T-helper 1 cell (primary cell): ENCODE measurements around the gene FBXL7.

ENCODE experiments used
- DNase-seq, 5 donors: peaks; one replicate each; pipeline ENCODE4 v3.0.0-alpha.2; 2012 to 2020
- total RNA-seq, 4 donors: gene quantifications; one replicate each; lab custom pipeline; 2026; lab: John Stamatoyannopoulos, UW

FBXL7 gene
- total RNA-seq: 0 reads per million in 4 donors

DNA sequence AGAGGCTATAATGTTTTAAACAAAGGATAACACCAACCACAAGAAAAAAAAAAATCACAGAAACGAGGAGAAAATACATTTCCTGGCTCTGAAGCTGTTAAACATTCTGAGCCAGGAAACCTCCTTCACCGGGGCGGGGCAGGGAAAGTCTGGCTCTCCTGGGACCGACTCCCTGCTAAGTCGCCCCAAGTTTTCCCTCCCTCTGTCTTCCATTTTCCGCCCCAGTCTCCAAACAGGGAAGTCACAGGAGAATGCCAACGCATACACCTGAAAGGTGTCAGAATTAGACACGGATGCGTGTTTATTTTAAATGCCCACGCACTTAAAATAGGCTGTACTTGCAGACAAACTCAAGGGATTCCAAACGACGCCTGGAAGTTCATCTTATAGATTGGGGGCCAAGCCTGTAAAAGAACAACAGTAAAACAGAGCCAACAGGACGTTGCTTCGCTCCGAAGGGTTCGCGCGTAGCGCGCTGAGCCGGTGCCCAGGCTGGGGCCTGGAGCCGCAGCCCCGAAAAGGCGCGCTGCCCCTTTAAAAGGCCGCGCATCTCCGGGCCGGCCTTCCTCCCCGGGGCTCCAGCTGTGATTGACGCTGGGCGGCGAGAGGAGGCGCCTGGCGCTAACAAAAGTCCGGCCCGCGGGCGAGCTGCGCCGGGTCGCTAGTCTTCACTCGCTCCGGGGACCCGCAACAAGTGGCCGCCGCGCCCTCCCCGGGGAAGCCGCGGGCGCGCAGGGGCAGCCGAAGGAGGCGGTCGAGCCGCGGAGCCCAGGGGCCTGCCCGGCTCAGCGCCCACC lies at the start of gene FBXL7:
TSS of gene FBXL7 (plus strand) at position 653 of the 797 bp plus-strand sequence.
- DNase-seq: no peak

- no peak for DNase-seq
Measured at GRCh38 chr5:15450473-15450872, 49.5 kb upstream of the FBXL7 start.

DNA sequence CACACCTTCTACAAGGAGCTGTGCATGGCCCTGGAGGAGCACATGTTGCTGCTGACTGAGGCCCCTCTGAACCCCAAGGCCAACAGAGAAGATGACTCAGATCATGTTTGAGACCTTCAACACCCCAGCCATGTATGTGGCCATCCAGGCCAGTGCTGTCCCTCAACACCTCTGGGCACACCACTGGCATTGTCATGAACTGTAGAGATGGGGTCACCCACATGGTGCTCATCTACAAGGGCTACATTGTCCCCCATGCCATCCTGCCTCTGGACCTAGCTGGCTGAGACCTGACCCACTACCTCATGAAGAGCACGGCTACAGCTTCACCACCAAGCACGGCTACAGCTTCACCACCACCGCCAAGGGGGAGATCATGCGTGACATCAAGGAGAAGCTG lies 49.0 kb upstream of the FBXL7 start:
- DNase-seq: no peak

DNA sequence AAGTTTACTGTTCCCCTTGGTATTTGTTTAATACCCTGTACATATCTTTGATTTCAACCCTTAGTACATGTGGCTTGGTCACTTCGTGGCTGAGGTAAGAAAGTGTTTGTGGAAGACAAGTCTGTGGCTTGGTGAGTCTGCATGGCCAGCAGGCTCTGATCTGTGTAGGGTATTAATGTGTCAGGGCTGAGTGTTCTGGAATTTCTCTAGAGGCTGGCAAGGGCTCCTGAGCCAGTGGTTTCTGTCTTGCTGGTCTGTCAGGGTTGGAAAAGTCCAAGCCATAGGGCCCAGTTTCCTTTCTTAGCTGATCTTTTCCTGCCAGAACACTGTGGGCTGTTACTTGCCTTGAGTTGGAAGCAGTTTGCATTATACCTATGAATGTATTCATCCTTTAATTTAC lies 48.0 kb upstream of the FBXL7 start:
- no peak for DNase-seq

DNA sequence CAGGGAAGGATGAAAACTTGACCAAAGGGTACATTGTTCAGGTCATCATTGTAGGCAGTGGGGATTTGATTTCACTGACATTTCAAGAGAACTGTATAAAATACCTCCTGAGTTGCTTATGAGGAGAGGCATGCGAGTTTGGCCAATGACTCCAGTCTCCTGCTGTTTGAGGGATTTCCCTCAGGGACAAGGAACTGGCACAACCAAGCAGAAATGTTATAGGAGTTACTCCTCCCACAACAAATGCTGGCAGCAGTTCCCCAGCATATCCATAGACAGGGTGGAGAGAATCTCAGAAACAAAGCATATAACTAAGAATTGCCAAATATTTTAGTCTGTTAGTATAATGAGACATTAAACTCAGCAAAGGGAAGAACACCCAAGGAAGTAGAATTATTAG lies 47.2 kb upstream of the FBXL7 start:
- DNase-seq: no peak

- no peak for DNase-seq
Measured at GRCh38 chr5:15459200-15459599, 40.8 kb upstream of the FBXL7 start.

DNA sequence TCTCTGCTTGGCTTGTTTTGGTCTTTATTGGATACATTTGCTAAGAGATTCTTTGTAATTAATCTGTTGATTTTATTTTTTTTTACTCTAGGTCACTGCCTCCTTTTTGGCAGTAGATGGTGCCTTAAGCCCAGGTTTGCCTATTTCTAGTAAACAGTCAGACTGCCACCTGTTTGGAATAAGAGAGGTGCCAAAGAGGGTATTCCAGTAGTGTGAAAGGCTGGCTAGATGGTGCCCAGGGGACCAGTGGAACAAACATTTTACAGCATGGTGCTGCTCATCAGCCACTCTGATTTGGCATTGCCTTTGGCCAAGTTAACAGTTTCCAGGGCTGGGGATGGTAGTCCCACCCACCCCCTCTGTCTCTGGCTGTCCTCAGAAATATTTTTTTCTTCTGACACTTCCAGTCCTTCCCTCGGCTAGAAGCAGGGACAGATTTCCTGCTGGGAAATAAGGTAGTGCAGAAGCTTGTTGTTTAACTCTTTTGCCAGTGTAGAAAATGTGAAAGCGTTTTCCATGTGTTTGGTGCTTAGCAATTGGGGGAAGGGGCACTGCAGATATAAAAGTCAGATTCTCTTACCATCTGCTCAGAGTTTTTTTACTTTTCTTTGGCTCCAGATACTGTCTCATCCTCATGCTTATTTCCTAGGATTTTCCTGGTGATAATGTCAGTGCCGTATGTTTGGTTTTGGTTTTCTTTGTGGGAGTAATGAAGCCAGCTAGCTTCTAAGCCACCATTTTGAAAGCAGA lies 36.6 kb upstream of the FBXL7 start:
- DNase-seq: no peak

GRCh38 chr5:15472116-15472515 lies 27.9 kb upstream of the FBXL7 start:
- DNase-seq: no peak

GRCh38 chr5:15474143-15474719 lies 25.7 kb upstream of the FBXL7 start:
- no peak for DNase-seq

- no peak for DNase-seq
Measured at GRCh38 chr5:15475367-15475766, 24.6 kb upstream of the FBXL7 start.

GRCh38 chr5:15476977-15477376 lies 23.0 kb upstream of the FBXL7 start:
- DNase-seq: no peak

DNA sequence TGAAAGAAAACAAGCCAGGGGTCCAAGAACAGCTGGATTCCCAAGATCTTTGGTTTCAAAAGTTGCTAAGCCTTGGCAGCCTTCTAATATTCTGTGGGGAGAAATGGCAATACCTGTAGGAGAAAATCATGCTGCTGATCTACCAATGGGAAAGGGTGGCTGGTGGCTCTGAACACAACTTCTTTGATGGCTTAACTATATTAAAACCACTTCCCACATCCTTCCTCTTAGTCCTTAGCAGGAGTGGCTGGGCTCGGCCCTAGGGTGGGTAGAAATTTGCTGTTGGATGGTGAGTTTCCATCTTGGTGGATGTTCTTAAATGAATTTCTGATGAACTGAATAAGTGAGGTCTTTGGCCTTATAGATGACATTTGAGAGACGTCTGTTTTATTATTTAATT lies 19.5 kb upstream of the FBXL7 start:
- no peak for DNase-seq

- DNase-seq: no peak
Measured at GRCh38 chr5:15483351-15484097, 16.5 kb upstream of the FBXL7 start.

GRCh38 chr5:15487228-15487627 lies 12.8 kb upstream of the FBXL7 start:
- no peak for DNase-seq

GRCh38 chr5:15489571-15490235 lies 10.3 kb upstream of the FBXL7 start:
- no peak for DNase-seq

GRCh38 chr5:15492545-15492944 lies 7.4 kb upstream of the FBXL7 start:
- no peak for DNase-seq

GRCh38 chr5:15493501-15493900 lies 6.5 kb upstream of the FBXL7 start:
- no peak for DNase-seq

DNA sequence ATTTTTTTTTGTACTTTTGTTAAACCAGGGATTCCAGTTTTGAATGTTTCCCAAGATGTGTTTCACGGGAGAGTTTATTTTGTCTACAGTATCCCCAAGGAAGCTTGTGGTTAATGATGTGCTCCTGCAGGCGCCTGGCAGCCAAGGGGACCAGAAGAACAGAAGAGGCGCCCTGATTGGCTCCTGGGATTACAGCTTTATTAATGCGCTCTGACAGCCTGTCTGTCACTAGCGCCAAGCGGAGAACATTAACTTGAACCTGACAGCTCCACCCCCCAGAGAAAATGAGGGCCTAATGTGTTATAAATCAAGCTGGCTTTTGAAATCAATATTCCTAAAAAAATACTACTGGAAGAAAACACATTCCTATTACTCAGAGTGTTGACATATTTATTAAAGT lies 5.0 kb upstream of the FBXL7 start:
- DNase-seq: no peak

DNA sequence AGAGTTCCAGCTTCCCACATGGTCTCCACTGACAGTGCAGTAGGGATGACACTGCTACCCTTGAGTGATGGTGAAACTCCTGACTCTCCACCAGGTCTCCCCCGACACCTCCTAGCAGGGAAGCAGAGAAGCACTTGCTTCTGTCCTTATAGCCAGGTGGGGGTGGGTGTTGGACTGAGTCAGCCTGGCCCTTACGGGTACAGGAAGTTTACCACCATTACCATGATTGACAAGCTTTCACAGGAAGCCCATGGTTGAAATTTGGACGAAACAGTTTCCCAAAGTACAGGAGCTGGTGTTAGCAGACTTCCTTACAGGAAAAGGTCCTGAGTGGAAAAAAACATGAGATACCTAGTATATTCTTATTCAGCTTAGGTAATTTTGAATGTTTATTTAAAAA lies 3.1 kb upstream of the FBXL7 start:
- DNase-seq: no peak

DNA sequence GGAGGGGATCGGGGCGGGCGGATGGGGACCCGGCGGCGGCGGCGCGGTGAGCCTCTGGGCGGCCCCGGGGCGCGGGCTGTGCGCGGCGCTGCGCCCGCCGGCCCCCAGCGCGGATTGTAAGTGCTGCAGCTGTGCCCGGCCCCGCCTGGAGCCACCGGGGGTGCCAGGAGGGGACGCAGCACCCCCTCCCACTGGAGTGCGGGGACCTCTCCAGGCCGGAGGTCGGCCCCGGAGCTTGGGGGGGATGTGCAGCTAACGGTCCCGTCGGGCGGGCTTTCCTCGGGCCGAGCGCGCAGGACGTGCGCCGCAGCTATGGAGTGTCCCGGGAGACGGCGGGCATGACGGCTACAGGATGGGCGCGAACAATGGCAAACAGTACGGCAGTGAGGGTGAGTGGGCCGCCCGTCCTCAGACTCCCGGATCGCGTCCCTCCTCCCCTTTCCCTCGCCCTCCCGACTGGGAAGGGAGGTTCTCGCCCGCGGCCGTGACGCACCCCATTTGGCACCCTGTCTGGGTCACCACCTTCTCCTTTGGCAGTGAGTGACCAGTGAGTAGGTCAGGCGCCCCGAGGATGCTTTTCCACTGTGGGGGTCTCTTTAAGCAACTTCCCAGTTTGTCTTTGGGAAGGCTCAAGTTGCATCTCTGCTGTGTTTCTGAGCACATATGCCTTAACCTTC lies 483 bp downstream of the FBXL7 start:
- no peak for DNase-seq

- DNase-seq: no peak
Measured at GRCh38 chr5:15501091-15501791, 1.3 kb downstream of the FBXL7 start.
